Measurements from ENCODE around the gene AHCY. TPM values are rescaled to one million over a fixed set of nuclear protein-coding genes. Genes with fewer than 3 reads are reported as not detected.
"Not testable (repeated sequence)": the region's sequence is repeated elsewhere in the genome, so short reads cannot be mapped to it uniquely, and the experiment has no call there.

Gene AHCY
- total and polyA plus RNA-seq, 5 donors = 48.0 to 77.1 (median 64.3) TPM

DNA sequence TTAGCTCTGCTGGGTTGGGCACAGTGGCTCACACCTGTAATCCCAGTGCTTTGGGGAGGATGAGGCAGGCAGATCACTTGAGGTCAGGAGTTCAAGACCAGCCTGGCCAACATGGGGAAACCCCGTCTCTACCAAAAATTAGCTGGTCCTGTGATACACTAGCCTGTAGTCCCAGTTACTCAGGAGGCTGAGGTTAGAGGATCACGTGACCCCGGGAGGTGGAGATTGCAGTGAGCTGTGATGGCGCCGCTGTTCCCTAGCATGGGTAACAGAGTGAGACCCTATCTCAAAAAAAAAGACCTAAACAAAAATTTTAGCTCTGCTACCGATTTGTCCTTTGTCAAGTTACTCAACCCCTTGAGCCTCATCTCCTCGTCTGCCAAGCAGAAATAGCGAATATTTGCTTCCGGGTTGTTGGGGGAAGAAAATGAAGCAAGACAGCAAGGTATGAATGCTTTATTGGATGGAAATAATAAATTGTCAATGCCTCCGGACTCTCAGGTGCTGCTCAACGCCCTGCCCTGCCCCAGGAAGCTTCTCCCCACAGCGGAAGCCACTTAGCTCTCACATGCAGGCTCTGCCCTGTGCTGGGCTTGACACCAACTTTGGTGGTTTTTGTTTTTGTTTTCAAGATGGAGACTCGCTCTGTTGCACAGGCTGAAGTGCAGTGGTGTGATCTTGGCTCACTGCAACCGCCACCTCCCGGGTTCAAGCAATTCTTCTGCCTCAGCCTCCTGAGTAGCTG lies 35.0 kb upstream of the AHCY start:
- Histone ChIP-seq H3K4me3 (ENCODE audit: low read length) (no peak overlapping the region), H3K4me1 (ENCODE audit: control insufficient read depth, insufficient read depth, low read length) (no peaks in the 10 kb centered on the region), H3K9me3 (ENCODE audit: control insufficient read depth, low read length) (no peaks in the 10 kb centered on the region), H3K27me3 (ENCODE audit: control insufficient read depth, insufficient read depth) (no peaks in the 10 kb centered on the region), H3K27ac (ENCODE audit: low read length) (no peak overlapping the region)
- no peak for DNase-seq
- WGBS = 85% methylated on average over 15 of the region's 15 CpGs
- intact Hi-C loops (cut with DNase I) = no loop called here
- no peak for ATAC-seq

DNA sequence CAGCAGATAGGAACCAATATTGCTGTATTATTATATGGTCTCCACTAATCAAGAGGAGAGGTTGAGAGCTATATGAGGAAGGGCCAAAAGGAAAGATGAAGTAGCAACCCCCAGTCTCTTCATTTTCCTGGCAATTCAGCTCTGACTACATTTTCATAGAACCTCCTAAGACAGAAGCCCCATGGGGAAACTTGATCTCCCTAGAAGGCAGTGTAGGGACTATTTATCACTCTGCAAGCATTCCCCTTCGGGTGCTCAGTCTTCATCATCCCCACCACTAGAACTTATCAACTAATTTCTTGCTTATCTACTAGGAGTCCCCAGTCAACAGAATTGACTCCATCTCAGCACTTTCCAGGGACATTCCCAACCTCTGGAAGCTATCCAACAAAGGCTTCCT lies 34.4 kb upstream of the AHCY start:
- intact Hi-C loops (cut with DNase I) = no loop called here
- Histone ChIP-seq H3K27ac (ENCODE audit: low read length) (no peak overlapping the region), H3K4me3 (ENCODE audit: low read length) (no peak overlapping the region), H3K9me3 (ENCODE audit: control insufficient read depth, low read length) (no peaks in the 10 kb centered on the region), H3K4me1 (ENCODE audit: control insufficient read depth, insufficient read depth, low read length) (no peaks in the 10 kb centered on the region), H3K27me3 (ENCODE audit: control insufficient read depth, insufficient read depth) (no peaks in the 10 kb centered on the region)
- DNase-seq = no peak
- WGBS = 35% methylated on average over 1 of the region's 1 CpG
- ATAC-seq = no peak

DNA sequence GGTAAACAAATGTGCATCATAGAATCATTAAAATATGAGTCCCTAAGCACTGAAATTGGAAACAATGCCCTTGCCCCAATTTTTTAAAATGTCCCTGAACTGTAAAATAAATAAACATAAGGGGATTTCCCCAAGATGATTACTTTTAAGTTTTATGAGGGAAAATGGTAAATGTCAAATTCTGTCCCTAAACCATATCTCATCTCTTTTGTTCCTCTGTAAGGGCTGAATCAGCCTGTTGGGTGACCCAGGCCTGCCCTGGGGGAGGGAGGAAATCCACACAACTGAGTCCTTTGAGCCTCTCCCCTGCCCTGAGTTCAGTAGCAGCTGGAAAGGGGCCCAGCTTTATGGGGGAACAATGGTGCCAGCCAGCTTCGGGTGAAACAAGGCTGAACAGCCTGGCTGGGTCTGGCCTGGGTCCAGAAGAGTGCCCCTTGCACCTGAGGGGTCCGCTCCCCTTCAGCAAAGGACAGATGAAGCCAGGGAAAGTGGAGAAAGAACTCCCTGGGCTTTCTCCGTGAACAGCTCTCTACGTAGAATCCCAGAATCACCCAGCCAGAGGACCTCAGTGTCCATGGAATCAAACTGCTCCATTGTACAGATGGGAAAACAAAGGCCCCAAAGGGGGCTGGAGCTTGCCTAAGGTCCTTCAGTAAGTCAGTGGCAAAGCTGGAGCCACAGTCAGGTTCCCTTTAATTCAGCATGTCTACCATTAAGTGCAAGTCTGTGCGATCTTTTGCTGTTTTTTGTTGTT lies 31.7 kb upstream of the AHCY start:
- H3K4me1 ChIP-seq (ENCODE audit: control insufficient read depth, insufficient read depth, low read length) = no peaks in the 10 kb centered on the region
- intact Hi-C loops (cut with DNase I) = no loop called here
- no peaks in the 10 kb centered on the region for H3K9me3 ChIP-seq (ENCODE audit: control insufficient read depth, low read length)
- H3K4me3 ChIP-seq (ENCODE audit: low read length) = no peak overlapping the region
- WGBS = 82% methylated on average over 5 of the region's 5 CpGs
- ATAC-seq = no peak
- no peaks in the 10 kb centered on the region for H3K27me3 ChIP-seq (ENCODE audit: control insufficient read depth, insufficient read depth)
- peak in 1 of 3 donors; percentile 60 for DNase-seq
- no peak overlapping the region for H3K27ac ChIP-seq (ENCODE audit: low read length)

DNA sequence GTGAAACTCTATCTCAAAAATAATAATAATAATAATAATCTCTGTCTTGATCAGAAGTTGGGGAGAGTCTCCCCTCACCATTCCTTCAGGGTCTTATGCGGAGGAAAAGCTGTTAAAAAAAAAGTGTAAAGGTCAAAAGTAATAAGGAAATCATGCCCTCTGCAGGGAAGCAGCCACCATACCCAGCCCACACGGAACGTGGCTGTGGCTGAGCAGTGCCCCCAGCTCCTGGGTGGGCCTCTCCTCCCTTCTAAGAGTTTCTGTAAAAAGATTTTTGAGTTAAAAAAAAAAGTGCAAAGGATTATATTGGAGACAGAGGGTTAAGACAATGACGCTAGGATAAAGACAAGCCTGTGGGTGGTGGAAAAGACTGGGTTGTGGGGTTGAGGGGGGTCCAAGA lies 30.6 kb upstream of the AHCY start:
- intact Hi-C loops (cut with DNase I) = no loop called here
- Histone ChIP-seq H3K9me3 (ENCODE audit: control insufficient read depth, low read length) (no peaks in the 10 kb centered on the region), H3K4me3 (ENCODE audit: low read length) (no peak overlapping the region), H3K27ac (ENCODE audit: low read length) (no peak overlapping the region), H3K4me1 (ENCODE audit: control insufficient read depth, insufficient read depth, low read length) (no peaks in the 10 kb centered on the region), H3K27me3 (ENCODE audit: control insufficient read depth, insufficient read depth) (no peaks in the 10 kb centered on the region)
- DNase-seq (no peak), ATAC-seq (no peak)
- 79% methylated on average over 4 of the region's 4 CpGs for WGBS

DNA sequence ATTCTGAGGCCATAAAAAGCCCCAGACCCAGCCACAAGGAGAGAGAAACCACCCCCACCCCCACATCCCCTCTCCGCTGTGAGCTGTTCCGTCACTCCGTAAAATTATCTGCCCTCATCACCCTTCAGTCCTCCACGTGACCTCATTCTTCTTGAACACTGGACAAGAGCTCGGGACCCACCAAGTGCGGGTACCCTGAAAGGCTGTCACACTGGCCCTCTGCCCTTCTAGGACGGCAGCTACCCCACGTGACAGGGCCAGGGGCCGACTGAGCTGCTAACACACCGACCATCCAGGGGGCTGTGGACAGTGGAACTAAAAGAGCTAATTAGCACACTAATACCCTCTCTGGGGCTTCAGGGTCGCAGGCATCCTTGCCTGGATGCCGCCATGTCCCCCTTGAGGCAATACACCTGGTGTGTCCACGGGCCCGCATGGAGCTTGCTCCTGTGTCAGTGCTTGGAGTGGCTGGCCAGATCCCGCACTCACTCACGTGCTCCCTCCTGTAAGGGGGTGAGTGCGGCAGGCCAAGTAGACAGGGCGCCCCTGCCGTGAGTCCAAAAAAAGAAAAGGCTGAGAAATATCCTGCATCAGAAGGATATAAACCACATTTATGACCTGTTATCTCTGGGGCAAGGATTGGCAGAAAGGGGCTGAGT lies 29.2 kb upstream of the AHCY start:
- Histone ChIP-seq H3K4me1 (ENCODE audit: control insufficient read depth, insufficient read depth, low read length) (no peaks in the 10 kb centered on the region), H3K9me3 (ENCODE audit: control insufficient read depth, low read length) (no peaks in the 10 kb centered on the region), H3K27ac (ENCODE audit: low read length) (no peak overlapping the region), H3K27me3 (ENCODE audit: control insufficient read depth, insufficient read depth) (no peaks in the 10 kb centered on the region), H3K4me3 (ENCODE audit: low read length) (no peak overlapping the region)
- intact Hi-C loops (cut with DNase I) = no loop called here
- no peak for ATAC-seq
- no peak for DNase-seq
- WGBS = 87% methylated on average over 19 of the region's 19 CpGs

DNA sequence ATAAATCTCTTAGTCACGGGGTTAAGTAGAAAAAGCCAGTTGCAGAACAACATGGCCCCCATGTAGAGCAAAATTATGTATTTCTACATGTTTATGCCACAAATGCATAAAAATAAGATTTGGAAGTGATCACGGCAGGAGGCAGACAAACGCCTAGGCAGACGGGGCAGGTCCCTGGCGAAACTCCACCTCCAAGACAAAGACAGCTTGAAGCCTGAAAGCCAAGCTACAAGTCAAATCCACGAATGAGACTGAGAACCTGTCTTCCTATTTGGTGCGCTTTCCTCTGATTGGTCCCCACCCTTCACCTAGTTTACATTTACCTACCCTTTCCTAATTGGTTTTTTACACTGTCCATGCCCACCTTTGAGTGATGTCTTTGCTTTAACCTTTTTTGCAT lies 28.7 kb upstream of the AHCY start:
- no peak for ATAC-seq
- no peaks in the 10 kb centered on the region for H3K9me3 ChIP-seq (ENCODE audit: control insufficient read depth, low read length)
- intact Hi-C loops (cut with DNase I) = no loop called here
- DNase-seq = no peak
- no peaks in the 10 kb centered on the region for H3K27me3 ChIP-seq (ENCODE audit: control insufficient read depth, insufficient read depth)
- WGBS = 87% methylated on average over 7 of the region's 7 CpGs
- H3K4me3 ChIP-seq (ENCODE audit: low read length) = no peak overlapping the region
- no peaks in the 10 kb centered on the region for H3K4me1 ChIP-seq (ENCODE audit: control insufficient read depth, insufficient read depth, low read length)
- no peak overlapping the region for H3K27ac ChIP-seq (ENCODE audit: low read length)

DNA sequence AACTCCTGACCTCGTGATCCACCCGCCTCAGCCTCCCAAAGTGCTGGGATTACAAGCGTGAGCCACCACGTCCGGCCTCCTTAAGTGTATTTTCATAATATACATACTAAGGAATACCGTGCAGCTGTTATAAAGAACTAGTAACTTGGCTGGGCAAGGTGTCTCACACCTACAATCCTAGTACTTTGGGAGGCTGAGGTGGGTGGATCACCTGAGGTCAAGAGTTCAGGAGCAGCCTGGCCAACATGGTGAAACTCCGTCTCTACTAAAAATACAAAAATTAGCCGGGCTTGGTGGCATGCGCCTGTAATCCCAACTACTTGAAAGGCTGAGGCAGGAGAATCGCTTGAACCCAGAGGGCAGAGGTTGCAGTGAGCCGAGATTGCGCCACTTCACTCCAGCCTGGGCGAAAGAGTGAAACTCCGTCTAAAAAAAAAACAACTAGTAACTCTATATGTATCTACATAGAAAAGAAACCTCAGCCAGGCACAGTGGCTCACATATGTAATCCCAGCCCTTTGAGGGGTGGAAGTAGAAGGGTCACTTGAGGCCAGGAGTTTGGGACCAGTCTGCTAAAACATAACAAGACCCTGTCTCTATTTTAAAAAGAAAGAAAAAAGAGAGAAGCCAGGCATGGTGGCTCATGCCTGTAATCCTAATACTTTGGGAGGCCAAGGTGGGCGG lies 27.8 kb upstream of the AHCY start:
- intact Hi-C loops (cut with DNase I); H3K9me3 ChIP-seq (ENCODE audit: control insufficient read depth, low read length); H3K27me3 ChIP-seq (ENCODE audit: control insufficient read depth, insufficient read depth); H3K4me1 ChIP-seq (ENCODE audit: control insufficient read depth, insufficient read depth, low read length); ATAC-seq; H3K27ac ChIP-seq (ENCODE audit: low read length); H3K4me3 ChIP-seq (ENCODE audit: low read length); DNase-seq: not testable (repeated sequence)
- WGBS = 92% methylated on average over 15 of the region's 15 CpGs

DNA sequence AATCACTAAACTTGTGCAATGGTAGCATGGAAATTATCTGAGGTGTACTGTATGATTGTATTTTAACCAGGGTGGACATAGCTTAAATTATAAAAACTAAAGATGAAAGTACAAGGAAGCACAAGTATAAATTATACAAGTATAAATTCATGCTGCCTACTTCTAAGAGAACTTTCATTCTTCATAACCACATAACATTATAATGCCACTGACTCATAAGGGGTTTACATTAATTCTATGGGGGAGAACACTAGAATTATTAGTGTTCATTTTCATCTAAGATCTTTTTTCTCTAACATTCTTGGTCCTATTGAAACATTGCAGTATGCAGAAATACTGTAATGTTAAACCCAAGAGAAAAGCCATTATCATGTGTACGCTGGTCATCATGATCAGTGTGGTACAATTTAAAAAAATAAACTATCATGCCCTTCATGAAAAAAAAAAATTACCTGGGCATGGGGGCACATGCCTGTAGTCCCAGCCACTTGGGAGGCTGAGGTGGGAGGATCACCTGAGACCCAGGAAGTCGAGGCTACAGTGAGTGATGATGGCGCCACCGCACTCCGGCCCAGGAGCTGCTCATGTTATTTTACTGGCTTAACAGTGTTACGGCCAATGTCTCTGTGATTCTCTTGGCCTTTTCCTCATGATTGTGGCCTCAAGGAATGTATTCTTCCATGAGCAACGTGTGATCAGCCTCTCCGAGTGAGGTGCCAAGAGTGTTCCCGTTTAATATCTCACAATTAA lies 25.9 kb upstream of the AHCY start:
- WGBS = 86% methylated on average over 9 of the region's 9 CpGs
- Histone ChIP-seq H3K4me3 (ENCODE audit: low read length) (no peak overlapping the region), H3K27me3 (ENCODE audit: control insufficient read depth, insufficient read depth) (no peaks in the 10 kb centered on the region), H3K9me3 (ENCODE audit: control insufficient read depth, low read length) (no peaks in the 10 kb centered on the region), H3K4me1 (ENCODE audit: control insufficient read depth, insufficient read depth, low read length) (no peaks in the 10 kb centered on the region), H3K27ac (ENCODE audit: low read length) (no peak overlapping the region)
- no peak for ATAC-seq
- DNase-seq = no peak
- intact Hi-C loops (cut with DNase I) = no loop called here

DNA sequence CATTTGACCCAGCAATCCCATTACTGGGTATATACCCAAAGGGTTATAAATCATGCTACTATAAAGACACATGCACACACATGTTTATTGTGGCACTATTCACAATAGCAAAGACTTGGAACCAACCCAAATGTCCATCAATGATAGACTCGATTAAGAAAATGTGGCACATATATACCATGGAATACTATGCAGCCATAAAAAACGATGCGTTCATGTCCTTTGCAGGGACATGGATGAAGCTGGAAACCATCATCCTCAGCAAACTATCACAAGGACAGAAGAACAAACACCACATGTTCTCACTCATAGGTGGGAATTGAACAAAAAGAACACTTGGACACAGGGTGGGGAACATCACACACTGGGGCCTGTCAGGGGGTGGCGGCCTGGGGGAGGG lies 25.1 kb upstream of the AHCY start:
- H3K4me3 ChIP-seq (ENCODE audit: low read length); H3K27me3 ChIP-seq (ENCODE audit: control insufficient read depth, insufficient read depth); intact Hi-C loops (cut with DNase I); DNase-seq; ATAC-seq; H3K9me3 ChIP-seq (ENCODE audit: control insufficient read depth, low read length); H3K27ac ChIP-seq (ENCODE audit: low read length); H3K4me1 ChIP-seq (ENCODE audit: control insufficient read depth, insufficient read depth, low read length): not testable (repeated sequence)
- WGBS = 95% methylated on average over 4 of the region's 4 CpGs

DNA sequence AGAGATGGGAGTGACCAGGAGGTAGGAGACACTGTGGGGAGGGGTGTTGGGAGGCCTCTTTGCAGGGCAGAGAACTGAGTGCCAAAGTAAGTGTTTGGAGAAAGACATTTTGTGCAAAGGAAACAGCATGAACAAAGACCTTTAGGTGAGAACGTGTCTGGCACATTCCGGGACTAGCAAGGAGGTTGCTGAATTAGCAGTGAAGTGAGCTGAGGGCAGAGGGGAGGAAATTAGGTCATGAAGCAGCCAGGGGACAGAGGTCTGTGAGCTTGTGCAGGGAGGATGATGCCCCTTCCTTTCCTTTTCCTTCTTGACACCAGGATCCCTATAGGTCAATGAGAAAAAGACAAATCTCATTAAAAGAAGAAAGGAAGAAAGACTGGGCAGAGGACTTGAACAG lies 21.4 kb upstream of the AHCY start:
- peak in 1 of 2 donors; percentile 33 for ATAC-seq
- H3K4me1 ChIP-seq (ENCODE audit: control insufficient read depth, insufficient read depth, low read length) = no peaks in the 10 kb centered on the region
- H3K27ac ChIP-seq (ENCODE audit: low read length) = no peak overlapping the region
- no peaks in the 10 kb centered on the region for H3K9me3 ChIP-seq (ENCODE audit: control insufficient read depth, low read length)
- WGBS = 24% methylated on average over 2 of the region's 2 CpGs
- no peaks in the 10 kb centered on the region for H3K27me3 ChIP-seq (ENCODE audit: control insufficient read depth, insufficient read depth)
- DNase-seq = no peak
- H3K4me3 ChIP-seq (ENCODE audit: low read length) = no peak overlapping the region
- intact Hi-C loops (cut with DNase I) = no loop called here

Measured in right cardiac atrium (tissue), 5 donors.